HG03457 (cell line): ENCODE data around the gene TSPAN12.

Experiments
- ATAC-seq: cut with Tn5 transposase; IDR thresholded peaks from one replicate; pipeline ENCODE4 v1.9.1; 2021; ENCODE audit warnings: moderate number of reproducible peaks; ENCODE audit not compliant: unreplicated experiment

The TSPAN12 gene

GRCh38 chr7:120760851-120761250, 97.1 kb downstream of the TSPAN12 start:
- ATAC-seq, result no peak

GRCh38 chr7:120760050-120760449, 97.9 kb downstream of the TSPAN12 start:
- peak; percentile 65 for ATAC-seq

- ATAC-seq, result no peak
Observed at GRCh38 chr7:120743128-120743527, 114.8 kb downstream of the TSPAN12 start.

DNA sequence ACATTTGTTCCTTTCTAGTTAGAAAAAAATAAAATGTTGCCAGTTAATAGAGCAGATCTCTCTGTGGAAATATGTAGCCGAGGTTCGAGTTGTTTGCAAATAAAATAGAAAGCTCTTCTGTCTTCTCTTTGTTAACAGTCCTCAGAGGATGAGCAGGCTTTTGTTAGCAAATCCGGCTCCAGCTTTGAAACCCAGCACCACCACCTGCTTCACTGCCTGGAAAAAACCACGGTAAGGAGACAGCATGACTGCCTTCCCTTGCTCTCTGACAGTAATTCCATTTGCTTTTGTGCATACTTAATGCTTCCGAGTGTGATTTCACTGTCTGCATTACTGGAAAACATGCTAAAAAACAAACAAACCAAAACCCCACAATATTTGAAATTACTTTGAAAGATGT, 115.6 kb downstream of the TSPAN12 start:
- no peak for ATAC-seq

DNA sequence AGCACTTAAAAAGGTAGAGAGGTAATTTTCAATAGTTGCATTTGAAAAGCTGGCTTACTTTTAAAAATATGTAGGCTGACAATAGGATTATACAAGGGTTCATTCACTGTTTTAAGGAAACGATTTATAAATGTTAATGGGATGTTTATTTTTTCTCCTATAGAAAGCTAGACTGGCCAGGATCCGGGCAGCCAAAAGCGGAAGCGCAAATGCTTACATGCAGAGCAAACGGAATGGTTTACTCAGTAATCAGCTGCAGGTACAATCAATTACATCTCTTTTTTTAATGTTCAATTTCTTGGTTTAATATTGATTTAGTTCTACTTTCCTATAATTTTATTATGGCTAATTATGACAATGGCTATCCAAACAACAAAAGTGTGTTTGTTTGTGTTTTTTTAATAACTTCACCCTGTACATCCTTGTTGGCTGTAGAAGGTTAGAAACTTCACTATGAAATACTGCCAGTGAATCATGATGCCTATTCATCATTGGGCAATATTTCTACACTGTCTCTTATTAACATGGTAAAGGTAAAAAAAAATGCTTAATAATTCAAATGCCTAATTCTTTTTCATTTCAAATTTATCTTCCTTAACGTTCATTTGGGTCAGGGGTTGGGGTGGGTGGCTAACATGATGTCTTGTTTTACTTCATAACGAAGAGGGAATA, 116.4 kb downstream of the TSPAN12 start:
- ATAC-seq, result no peak

- ATAC-seq, result no peak
Observed at GRCh38 chr7:120740348-120740747, 117.6 kb downstream of the TSPAN12 start.

GRCh38 chr7:120738816-120739215, 119.1 kb downstream of the TSPAN12 start:
- no peak for ATAC-seq
